Colon (tissue), 2 donors: ENCODE data around the gene DLK1.

ENCODE experiments used
- FAIRE-seq: peaks from 2 replicates; lab custom pipeline; 2012; peaks lifted over from hg19 to GRCh38; lab: Jason Lieb, UNC
- donor health status: control.
- donor health status: control.

DLK1 gene

DNA sequence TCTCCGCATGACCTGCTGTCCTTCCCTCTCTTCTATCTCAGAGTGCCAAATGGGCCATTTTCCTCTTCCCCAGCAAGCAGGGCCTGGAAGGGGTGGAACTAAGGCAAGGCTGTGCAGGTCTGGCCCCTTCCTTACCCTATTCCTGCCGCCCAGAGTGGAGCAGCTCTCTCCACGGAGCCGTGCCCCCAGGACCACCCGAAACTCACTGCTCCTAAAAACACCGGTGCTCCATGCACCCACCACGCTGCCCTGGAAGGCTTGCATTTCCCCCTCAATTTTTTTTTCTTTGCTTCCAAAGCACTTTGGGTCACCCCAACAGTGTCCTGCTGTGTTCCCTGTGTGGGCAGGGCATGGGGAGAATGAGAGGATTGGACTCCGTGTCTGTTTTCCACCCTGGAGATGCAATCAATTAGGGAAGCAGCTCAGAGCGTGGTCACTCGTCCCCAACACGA is 50.7 kb downstream of the DLK1 start:
- FAIRE-seq, result no peak

GRCh38 chr14:100777818-100778525 is 51.3 kb downstream of the DLK1 start:
- FAIRE-seq, result no peak

DNA sequence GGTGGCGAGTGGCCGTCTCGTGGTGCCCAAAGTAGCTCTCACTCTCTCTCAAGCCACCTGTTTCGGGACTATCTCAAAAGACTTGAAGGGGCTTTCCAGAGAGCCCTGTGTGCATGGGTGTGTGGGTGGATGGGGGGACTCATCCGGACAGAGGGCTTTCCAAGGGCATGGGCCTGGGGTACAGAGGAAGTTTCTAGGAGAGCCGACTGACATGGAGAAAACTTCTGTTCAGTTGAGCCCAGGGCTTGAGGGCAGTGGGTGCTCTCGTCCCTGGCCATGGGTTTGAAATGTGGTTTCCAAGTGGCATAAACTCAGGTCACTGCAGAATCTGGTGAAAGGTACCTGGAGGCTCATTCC is 51.8 kb downstream of the DLK1 start:
- no peak for FAIRE-seq

- FAIRE-seq, result no peak
Measured at GRCh38 chr14:100778951-100779690, 52.4 kb downstream of the DLK1 start.

- no peak for FAIRE-seq
Measured at GRCh38 chr14:100779691-100780080, 53.0 kb downstream of the DLK1 start.

- FAIRE-seq, result no peak
Measured at GRCh38 chr14:100780246-100780645, 53.6 kb downstream of the DLK1 start.

DNA sequence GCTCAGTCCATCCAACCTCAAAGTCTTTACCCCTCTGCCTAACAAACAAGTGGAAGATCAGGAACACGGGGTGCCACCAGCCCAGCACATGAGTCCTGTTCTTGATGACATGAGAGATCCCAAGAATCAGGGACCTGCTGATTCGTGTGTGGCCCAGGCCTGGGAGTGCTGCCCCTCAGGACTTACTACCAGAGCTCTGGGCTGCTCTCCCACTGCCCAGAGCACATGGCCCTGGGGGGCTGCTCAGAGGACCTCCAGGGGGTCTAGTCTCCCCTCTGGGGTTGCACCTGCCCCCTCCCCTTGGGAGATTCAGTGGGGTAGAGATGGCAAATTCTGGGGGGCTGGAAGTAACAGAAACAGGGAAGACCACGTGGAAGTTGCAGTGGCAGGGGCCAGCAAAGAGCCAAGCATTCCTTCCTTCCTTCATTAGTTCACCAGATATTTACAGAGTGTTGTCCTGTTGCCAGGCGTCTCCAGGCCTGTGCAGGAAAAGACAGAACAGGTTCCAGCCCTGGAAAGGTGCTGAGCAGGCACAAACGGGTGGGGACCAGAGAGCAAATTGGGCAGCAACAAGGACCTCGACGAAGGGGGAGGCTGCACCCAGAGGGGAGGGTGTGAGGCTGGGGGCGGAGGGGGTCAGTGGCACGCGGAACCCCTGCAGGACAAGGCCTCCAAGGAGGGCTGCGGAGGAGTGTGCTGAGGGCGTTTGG is 54.1 kb downstream of the DLK1 start:
- no peak for FAIRE-seq

DNA sequence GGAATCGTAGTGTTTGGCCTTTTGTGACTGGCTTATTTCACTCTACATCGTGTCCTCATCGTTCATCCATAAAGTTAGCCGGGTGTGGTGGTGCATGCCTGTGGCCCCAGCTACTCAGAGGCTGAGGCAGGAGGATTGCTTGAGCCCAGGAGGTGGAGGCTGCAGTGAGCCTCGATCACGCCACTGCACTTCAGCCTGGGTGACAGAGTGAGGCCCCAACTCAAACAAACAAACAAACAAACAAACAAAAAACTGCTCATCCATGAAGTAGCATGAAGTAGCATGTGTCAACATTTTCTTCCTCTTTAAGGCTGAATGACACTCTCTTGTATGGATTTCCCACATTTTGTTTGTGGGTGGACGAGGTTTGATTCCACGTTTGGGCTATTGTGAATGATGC is 55.3 kb downstream of the DLK1 start:
- no peak for FAIRE-seq

DNA sequence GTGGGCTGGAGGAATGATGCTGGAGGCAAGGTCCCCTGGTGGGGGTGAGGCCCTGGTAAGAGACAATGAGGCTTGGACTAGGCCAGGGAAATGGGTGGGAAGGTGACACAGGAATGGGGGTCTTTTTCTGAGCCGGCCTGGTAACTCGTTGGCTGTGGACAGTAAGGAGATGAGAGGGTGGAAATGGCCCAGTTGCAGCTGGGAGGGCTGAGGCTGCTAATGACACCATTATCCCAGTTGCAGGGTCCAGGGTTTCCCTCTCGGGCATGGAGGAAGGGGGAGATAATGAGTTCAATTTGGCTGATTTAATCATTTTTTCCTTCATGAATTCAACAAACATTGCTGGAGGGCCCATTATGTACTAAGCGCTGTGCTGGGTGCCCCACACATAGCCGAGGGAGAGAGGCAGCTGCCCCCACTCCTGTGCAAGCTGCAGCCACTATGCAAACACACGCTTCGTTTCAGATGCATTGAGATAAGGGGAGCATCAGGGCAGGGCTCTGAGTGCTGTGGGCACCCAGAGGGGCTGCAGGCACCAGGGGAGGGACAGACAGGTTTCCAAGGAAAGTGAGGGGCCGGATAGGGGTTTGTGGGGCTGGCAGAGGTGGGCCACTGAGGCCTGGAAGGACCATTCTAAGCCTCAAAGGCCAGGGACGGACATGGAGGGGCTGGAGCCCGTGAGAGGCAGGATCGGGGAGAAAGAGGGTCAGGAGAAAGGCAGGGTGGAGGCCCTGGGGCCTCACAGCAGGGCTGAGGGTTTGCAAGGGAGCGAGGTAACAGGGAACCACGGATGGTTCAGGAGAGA is 56.0 kb downstream of the DLK1 start:
- no peak for FAIRE-seq

DNA sequence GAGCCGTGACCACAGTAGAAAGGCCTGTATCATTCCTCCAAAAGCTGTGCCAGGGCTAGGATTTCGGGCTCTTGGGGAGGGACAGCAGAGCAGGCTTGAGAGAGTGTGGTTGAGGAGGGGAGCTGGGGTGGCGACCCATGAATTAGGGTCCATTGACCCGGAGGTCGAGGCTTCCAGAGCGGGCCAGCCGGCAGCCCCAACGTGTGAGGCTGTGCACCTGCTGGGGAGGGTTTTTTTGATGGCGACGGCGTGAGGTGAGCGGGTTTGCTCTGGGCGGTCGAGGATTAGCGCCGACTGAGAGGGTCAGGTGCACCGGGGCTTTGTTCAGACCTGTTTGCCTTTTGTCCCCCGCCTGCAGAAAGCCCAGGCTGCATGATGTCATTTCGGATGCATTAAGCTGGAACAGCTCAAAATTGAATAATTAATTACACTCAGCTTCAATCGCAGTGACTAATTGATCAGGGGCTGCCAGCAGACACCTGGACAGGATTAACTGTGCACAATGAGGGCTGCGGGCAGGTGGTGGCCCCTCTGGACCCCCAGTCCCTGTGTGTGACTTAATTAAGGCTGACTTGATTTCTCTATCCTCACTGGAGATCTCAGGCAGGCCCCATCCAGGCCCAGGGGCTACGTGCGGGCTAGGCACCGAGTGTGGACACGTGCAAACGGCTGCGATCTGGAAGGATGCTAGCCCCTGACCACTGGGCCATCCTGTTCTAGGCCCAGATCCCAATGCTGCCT is 57.1 kb downstream of the DLK1 start:
- FAIRE-seq, result no peak

- no peak for FAIRE-seq
Measured at GRCh38 chr14:100784523-100785337, 58.0 kb downstream of the DLK1 start.

DNA sequence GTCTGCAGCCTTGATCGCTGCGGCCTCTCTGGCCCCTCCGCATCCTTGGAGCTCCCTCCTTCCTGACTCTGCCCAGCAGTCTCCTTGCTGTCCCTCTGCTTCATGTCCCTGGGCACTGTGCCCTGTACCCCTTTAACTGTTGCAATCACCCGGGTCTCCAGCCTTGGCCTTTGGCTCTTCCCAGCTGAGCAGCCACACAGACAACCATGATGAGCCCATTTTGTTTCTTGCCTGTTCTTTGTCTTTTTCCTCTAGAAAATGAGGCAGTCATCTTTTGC is 58.6 kb downstream of the DLK1 start:
- FAIRE-seq, result no peak

DNA sequence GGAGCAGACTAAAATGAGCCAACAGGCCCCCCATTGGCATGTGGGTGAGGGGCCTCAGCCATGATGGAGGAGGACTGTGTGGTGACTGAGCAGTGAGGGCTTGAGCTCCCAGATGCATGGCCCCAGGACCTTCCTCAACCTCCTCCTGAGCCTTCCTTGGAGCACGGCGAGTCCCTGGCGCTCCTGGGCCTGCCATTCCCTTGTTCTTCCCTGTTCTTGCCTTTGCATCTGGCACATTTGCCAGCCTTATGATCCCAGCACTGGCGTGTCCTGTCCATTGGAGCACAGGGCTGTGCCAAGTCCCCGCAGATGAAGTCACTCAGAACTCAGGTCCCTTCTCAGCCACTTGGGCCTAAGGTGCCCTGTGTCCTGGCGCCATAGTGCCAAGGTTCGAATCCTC is 58.9 kb downstream of the DLK1 start:
- no peak for FAIRE-seq

GRCh38 chr14:100786131-100786530 is 59.4 kb downstream of the DLK1 start:
- no peak for FAIRE-seq

DNA sequence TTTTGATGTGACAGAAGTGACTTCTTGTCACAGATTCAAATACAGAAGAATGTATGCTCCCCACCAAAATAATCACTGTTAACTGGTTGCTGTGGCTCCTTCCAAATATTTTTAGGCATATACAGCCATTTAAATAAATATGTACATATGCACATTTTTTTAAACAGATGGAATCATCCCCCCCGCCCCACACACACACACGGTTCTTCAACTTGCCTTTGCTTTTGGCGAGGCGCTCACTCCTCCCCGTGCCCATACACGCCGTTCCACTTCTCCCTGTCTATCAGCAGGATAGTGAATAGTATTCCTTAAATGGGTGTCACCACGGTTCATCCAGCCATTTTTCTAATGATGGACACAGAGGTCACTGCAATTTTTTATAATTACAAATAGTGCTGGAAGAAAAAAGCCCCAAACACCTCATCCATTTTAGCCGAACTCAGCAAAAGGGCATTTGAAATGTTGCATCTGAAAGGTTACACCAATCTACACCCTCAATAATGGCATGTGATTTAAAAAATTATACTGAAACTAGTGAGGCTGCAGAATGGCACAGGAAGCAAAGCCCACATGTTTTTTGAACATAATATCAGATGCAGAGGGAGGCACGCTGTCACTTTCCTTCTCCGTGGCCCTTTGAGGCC is 60.0 kb downstream of the DLK1 start:
- no peak for FAIRE-seq

DNA sequence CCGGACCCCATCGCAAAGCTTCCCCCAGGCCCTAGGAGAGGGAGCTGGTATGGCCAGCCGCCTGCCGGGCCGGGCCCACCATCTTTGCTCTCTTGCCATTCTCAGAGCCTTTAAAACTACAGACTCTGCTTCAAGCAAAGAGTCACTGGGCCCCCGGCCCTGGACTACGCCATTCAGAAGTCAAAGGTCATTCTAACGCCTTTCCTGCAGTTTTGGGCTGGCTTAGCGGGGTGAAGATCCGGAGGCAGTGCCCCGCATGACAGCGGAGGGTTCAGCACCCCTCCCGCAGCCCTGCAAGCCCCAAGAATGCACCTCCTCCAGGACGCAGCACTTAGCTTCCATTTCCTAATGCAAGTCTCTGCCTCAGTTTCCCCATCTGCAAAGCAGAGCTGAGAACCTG is 61.0 kb downstream of the DLK1 start:
- FAIRE-seq, result no peak
